Measurements from ENCODE around the gene TRANK1.
"Not testable (repeated sequence)": the region's sequence is repeated elsewhere in the genome, so short reads cannot be mapped to it uniquely, and the experiment has no call there.

Gene TRANK1

GRCh38 chr3:36892457-36893136, 52.3 kb downstream of the TRANK1 start:
- DNase-seq (ENCODE audit: low read depth) = no peak

GRCh38 chr3:36891701-36892160, 53.1 kb downstream of the TRANK1 start:
- no peak for DNase-seq (ENCODE audit: low read depth)

GRCh38 chr3:36891097-36891496, 53.8 kb downstream of the TRANK1 start:
- DNase-seq (ENCODE audit: low read depth) = not testable (repeated sequence)

GRCh38 chr3:36890261-36890660, 54.6 kb downstream of the TRANK1 start:
- no peak for DNase-seq (ENCODE audit: low read depth)

- DNase-seq (ENCODE audit: low read depth) = no peak
Measured at GRCh38 chr3:36881735-36882134, 63.1 kb downstream of the TRANK1 start.

- not testable (repeated sequence) for DNase-seq (ENCODE audit: low read depth)
Measured at GRCh38 chr3:36879842-36880241, 65.0 kb downstream of the TRANK1 start.

GRCh38 chr3:36877930-36878685, 66.7 kb downstream of the TRANK1 start:
- no peak for DNase-seq (ENCODE audit: low read depth)

- no peak for DNase-seq (ENCODE audit: low read depth)
Measured at GRCh38 chr3:36876181-36876936, 68.5 kb downstream of the TRANK1 start.

- no peak for DNase-seq (ENCODE audit: low read depth)
Measured at GRCh38 chr3:36875397-36875796, 69.5 kb downstream of the TRANK1 start.

- DNase-seq (ENCODE audit: low read depth) = no peak
Measured at GRCh38 chr3:36874424-36874823, 70.4 kb downstream of the TRANK1 start.

- DNase-seq (ENCODE audit: low read depth) = no peak
Measured at GRCh38 chr3:36871379-36872126, 73.3 kb downstream of the TRANK1 start.

- DNase-seq (ENCODE audit: low read depth) = peak; percentile 11
Measured at GRCh38 chr3:36868614-36869436, 76.0 kb downstream of the TRANK1 start.

- DNase-seq (ENCODE audit: low read depth) = no peak
Measured at GRCh38 chr3:36867810-36868209, 77.0 kb downstream of the TRANK1 start.

- no peak for DNase-seq (ENCODE audit: low read depth)
Measured at GRCh38 chr3:36866368-36866767, 78.5 kb downstream of the TRANK1 start.

- no peak for DNase-seq (ENCODE audit: low read depth)
Measured at GRCh38 chr3:36864180-36865053, 80.4 kb downstream of the TRANK1 start.

GRCh38 chr3:36862076-36862755, 82.6 kb downstream of the TRANK1 start:
- no peak for DNase-seq (ENCODE audit: low read depth)

- no peak for DNase-seq (ENCODE audit: low read depth)
Measured at GRCh38 chr3:36859494-36859893, 85.4 kb downstream of the TRANK1 start.

GRCh38 chr3:36852071-36852470, 92.8 kb downstream of the TRANK1 start:
- DNase-seq (ENCODE audit: low read depth) = no peak

GRCh38 chr3:36850743-36851142, 94.1 kb downstream of the TRANK1 start:
- no peak for DNase-seq (ENCODE audit: low read depth)

- DNase-seq (ENCODE audit: low read depth) = no peak
Measured at GRCh38 chr3:36846406-36846805, 98.4 kb downstream of the TRANK1 start.
